ENCODE data around the gene RBM5.

Gene RBM5

DNA sequence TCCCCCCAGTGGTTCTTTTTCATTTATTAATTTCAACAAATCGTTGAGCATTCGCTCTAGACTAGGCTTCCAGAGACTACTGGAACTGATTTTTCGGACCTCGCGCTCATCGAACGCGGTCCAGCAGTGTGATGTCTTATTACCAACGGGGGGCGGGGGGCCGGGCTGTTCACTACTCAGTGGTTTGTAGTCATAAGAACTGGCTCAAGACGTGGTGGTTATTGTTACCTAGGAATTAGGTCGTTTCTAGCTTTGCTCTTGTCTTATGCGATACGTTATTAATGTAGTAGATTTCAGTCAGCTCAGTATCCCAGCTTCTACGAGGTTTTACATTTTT, 858 bp downstream of the RBM5 start:
- Histone ChIP-seq H3K79me2 (ENCODE audit: low read length) (peaks cover 50% of the 10 kb centered on the region), H3K36me3 (replicated peaks; ENCODE audit: low read depth, low read length) (peaks cover 35% of the 10 kb centered on the region)

DNA sequence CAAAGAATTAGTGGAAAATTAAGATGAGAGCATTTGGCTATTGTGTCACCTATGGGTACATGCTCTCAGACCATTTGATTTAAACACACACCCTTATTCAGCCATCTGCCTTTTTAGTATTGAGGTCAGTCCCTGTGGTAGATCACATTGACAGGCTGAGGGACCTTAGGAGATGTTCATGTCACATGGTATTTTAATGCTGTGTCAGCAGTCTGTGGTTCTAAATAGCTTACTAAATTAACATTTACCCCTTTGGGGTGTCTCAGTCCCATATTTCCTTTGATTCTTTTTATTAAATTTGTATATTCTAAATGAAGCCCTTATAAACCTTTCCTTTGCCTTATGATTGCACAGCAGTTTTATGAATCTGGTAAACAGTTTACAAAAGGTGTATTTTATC, 2.3 kb downstream of the RBM5 start:
- H3K27ac ChIP-seq (ENCODE audit: low read length), result no peak overlapping the region
- no peak overlapping the region for H2AFZ ChIP-seq (ENCODE audit: low read depth, low read length)
- TF ChIP-seq EZH2phosphoT487 (IDR thresholded peaks at IDR 0.05; ENCODE audit: low read depth), result no peak
- TF ChIP-seq, protein P1, sequence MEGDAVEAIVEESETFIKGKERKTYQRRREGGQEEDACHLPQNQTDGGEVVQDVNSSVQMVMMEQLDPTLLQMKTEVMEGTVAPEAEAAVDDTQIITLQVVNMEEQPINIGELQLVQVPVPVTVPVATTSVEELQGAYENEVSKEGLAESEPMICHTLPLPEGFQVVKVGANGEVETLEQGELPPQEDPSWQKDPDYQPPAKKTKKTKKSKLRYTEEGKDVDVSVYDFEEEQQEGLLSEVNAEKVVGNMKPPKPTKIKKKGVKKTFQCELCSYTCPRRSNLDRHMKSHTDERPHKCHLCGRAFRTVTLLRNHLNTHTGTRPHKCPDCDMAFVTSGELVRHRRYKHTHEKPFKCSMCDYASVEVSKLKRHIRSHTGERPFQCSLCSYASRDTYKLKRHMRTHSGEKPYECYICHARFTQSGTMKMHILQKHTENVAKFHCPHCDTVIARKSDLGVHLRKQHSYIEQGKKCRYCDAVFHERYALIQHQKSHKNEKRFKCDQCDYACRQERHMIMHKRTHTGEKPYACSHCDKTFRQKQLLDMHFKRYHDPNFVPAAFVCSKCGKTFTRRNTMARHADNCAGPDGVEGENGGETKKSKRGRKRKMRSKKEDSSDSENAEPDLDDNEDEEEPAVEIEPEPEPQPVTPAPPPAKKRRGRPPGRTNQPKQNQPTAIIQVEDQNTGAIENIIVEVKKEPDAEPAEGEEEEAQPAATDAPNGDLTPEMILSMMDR (IDR thresholded peaks at IDR 0.05; ENCODE audit: low read depth, low read length), result no peak
- H3K9ac ChIP-seq (ENCODE audit: low read length), result no peak overlapping the region
- peaks cover 48% of the 10 kb centered on the region for H3K36me3 ChIP-seq (replicated peaks; ENCODE audit: low read depth, low read length)
- H3K4me1 ChIP-seq (ENCODE audit: low read length), result peaks cover 12% of the 10 kb centered on the region
- H3K27me3 ChIP-seq (ENCODE audit: low read depth, low read length), result no peaks in the 10 kb centered on the region
- peaks cover 64% of the 10 kb centered on the region for H3K79me2 ChIP-seq (ENCODE audit: low read length)
- H4K20me1 ChIP-seq (ENCODE audit: insufficient read depth, low read length), result peaks cover 3% of the 10 kb centered on the region; the same call in 1 of the 2 replicates
- no peak overlapping the region for H3K4me3 ChIP-seq (ENCODE audit: low read length)
- no peaks in the 10 kb centered on the region for H3K9me3 ChIP-seq (ENCODE audit: insufficient read depth, low read length)
- peak overlapping the region; percentile 72; the same call in 1 of the 2 replicates for H3K4me2 ChIP-seq (ENCODE audit: low read length)

More for the DNA sequence above, 858 bp downstream of the RBM5 start:
- Histone ChIP-seq H3K9ac (ENCODE audit: low read length) (peak overlapping the region; percentile 97), H4K20me1 (ENCODE audit: insufficient read depth, low read length) (no peaks in the 10 kb centered on the region; the same call in 1 of the 2 replicates), H3K27me3 (ENCODE audit: low read depth, low read length) (no peaks in the 10 kb centered on the region), H3K4me3 (ENCODE audit: low read length) (peak overlapping the region; percentile 88), H3K4me2 (ENCODE audit: low read length) (peak overlapping the region; percentile 72), H2AFZ (ENCODE audit: low read depth, low read length) (no peak overlapping the region), H3K27ac (ENCODE audit: low read length) (peak overlapping the region; percentile 74), H3K4me1 (ENCODE audit: low read length) (peaks cover 12% of the 10 kb centered on the region), H3K9me3 (ENCODE audit: insufficient read depth, low read length) (no peaks in the 10 kb centered on the region)
- TF ChIP-seq, protein P1 (IDR thresholded peaks at IDR 0.05; ENCODE audit: low read depth, low read length), result no peak
- TF ChIP-seq EZH2phosphoT487 (IDR thresholded peaks at IDR 0.05; ENCODE audit: low read depth), result no peak

DNA sequence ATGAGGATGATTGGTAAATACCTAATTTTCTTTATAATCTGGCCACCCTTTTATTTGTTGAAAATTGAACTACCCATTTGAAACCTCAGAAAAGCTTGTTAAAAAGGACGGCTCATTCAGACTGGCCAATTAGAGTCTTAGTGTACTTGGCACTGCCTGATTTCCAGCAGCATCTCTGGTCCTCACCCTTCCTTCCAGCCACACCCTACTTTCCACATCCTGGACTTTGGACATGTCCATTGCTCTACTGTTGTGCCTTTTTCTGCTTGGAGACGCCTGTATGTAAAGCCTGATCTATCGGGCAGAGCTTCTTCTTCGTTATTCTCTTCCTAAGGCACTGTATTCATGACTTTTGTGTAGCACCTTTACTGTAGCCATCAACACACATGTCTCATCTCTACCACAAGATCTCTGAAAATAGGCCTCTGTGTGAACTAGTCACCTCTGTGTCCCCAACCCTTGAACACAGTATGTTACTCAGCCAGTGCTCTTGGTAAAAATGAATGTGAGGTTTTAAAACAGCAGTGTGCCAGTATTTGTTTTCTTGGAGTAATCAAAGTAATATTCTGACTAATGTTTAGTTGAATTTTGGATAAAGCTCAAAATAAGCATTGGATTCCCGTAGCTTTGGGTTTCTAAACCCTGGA, 6.8 kb downstream of the RBM5 start:
- H2AFZ ChIP-seq (ENCODE audit: low read depth, low read length), result no peak overlapping the region
- H3K27ac ChIP-seq (ENCODE audit: low read length), result no peak overlapping the region
- no peak overlapping the region for H3K9ac ChIP-seq (ENCODE audit: low read length)
- H3K36me3 ChIP-seq (replicated peaks; ENCODE audit: low read depth, low read length), result peaks cover 73% of the 10 kb centered on the region
- TF ChIP-seq, protein P1 (IDR thresholded peaks at IDR 0.05; ENCODE audit: low read depth, low read length), result no peak
- no peak for TF ChIP-seq EZH2phosphoT487 (IDR thresholded peaks at IDR 0.05; ENCODE audit: low read depth)
- no peaks in the 10 kb centered on the region for H3K9me3 ChIP-seq (ENCODE audit: insufficient read depth, low read length)
- H3K27me3 ChIP-seq (ENCODE audit: low read depth, low read length), result no peaks in the 10 kb centered on the region
- peaks cover 4% of the 10 kb centered on the region; the same call in 1 of the 2 replicates for H4K20me1 ChIP-seq (ENCODE audit: insufficient read depth, low read length)
- no peak overlapping the region for H3K4me3 ChIP-seq (ENCODE audit: low read length)
- peaks cover 52% of the 10 kb centered on the region for H3K79me2 ChIP-seq (ENCODE audit: low read length)
- no peak overlapping the region for H3K4me2 ChIP-seq (ENCODE audit: low read length)
- H3K4me1 ChIP-seq (ENCODE audit: low read length), result peaks cover 3% of the 10 kb centered on the region

DNA sequence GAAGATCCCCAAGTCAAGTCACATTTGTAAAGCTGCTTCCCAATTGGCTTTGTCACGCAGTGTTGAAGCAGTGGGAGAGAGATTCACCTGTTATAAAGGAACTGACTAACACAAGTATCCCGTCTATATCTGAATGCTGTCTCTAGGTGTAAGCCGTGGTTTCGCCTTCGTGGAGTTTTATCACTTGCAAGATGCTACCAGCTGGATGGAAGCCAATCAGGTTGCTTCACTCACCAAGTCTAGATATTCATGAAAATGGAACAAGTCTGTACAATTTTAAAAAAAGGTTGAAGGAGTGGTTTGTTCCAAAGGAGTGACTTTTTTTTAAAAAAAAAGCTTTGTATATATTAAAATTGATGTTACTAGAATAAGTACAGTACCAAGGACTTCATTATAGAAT, 11.7 kb downstream of the RBM5 start:
- Histone ChIP-seq H3K4me1 (ENCODE audit: low read length) (no peaks in the 10 kb centered on the region), H3K36me3 (replicated peaks; ENCODE audit: low read depth, low read length) (peaks cover 82% of the 10 kb centered on the region), H3K4me2 (ENCODE audit: low read length) (no peak overlapping the region), H3K79me2 (ENCODE audit: low read length) (peaks cover 17% of the 10 kb centered on the region), H3K4me3 (ENCODE audit: low read length) (no peak overlapping the region), H3K27me3 (ENCODE audit: low read depth, low read length) (no peaks in the 10 kb centered on the region), H4K20me1 (ENCODE audit: insufficient read depth, low read length) (0 out of 2 replicates have a peak, but pooled peaks cover 4% of the 10 kb centered on the region), H3K9me3 (ENCODE audit: insufficient read depth, low read length) (no peaks in the 10 kb centered on the region), H3K9ac (ENCODE audit: low read length) (no peak overlapping the region), H3K27ac (ENCODE audit: low read length) (no peak overlapping the region), H2AFZ (ENCODE audit: low read depth, low read length) (no peak overlapping the region)
- TF ChIP-seq EZH2phosphoT487 (IDR thresholded peaks at IDR 0.05; ENCODE audit: low read depth), result no peak
- TF ChIP-seq, protein P1 (IDR thresholded peaks at IDR 0.05; ENCODE audit: low read depth, low read length), result no peak
